ENCODE results near the gene NELL1. TPM values are rescaled to one million over a fixed set of nuclear protein-coding genes. Genes with fewer than 3 reads are reported as not detected.

The NELL1 gene
- total RNA-seq, 1 experiment from 2014 or later = not detected

- DNase-seq (ENCODE audit: low read depth, low spot score) = no peak
- Histone ChIP-seq H3K36me3 (ENCODE audit: control insufficient read depth, insufficient read depth, low read length) (no peaks in the 10 kb centered on the region; the same call in 1 of the 2 replicates), H3K4me3 (ENCODE audit: low read depth in 2 of 2, low read length in 2 of 2) (no peak overlapping the region), H3K9me3 (ENCODE audit: control insufficient read depth, insufficient read depth, low read depth, low read length) (no peaks in the 10 kb centered on the region), H3K4me1 (ENCODE audit: control insufficient read depth, insufficient read depth, low read length) (no peaks in the 10 kb centered on the region), H3K27ac (ENCODE audit: low read length) (no peak overlapping the region), H3K27me3 (ENCODE audit: control insufficient read depth, insufficient read depth, low read length) (no peaks in the 10 kb centered on the region)
- TF ChIP-seq CTCF (IDR thresholded peaks at IDR 0.05) (no peak), REST (IDR thresholded peaks at IDR 0.05; ENCODE audit: insufficient read depth in 1 of 2, low read depth in 2 of 2, low read length in 1 of 2) (no peak), POLR2AphosphoS5 (IDR thresholded peaks at IDR 0.05; ENCODE audit: low read depth, low read length) (no peak), SIN3A (IDR thresholded peaks at IDR 0.05; ENCODE audit: borderline replicate concordance, insufficient read depth, low read depth, low read length) (no peak), TCF7L2 (IDR thresholded peaks at IDR 0.05; ENCODE audit: low read depth, low read length) (no peak)
- ChIA-PET CTCF (interaction anchor here (0.6 kb wide), 1 partner anchor 1199 kb away, joined by 9 read pairs; no protein-coding TSS in a partner anchor), POLR2A (no interaction called here)
- intact Hi-C loops (cut with micrococcal nuclease; ENCODE audit: unreplicated experiment) (no loop called here), in situ Hi-C loops (cut with HindIII; ENCODE audit: low pct_unique_long_range_greater_than_20kb, low sequenced_read_pairs) (no loop called here)
- BruUV-seq (replicated peaks) = no TSS peak
- ATAC-seq = no peak
These were observed 835.7 kb downstream of the NELL1 start for GRCh38 chr11:21505070-21505469.

DNA sequence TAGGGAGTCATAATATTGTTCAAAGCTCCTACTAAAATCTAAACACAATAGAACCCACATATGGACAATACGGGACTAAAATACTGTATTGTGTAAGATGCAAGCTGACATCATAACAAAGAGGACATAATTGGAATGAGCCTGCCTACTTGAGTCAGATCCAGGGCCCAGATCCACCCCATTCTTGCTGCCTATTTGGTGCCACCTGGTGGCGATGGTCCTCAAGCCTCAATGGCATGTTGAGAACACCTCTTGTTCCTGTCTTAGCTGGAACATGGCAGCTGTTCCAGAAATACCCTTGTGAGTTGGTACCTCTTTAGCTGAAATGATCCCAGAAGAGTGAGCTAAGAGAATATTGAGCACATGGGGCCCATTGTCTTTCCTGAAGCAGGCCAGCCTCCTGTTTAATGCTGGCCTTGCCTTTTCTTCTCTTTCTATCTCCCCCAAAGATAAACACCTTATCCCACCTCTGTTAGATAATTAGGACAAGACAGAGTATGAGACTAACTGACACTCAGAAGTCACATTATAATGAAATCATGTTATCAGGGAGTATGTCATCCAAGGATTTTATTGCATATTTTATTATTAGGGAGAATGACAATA, 842.6 kb downstream of the NELL1 start:
- CTCF ChIA-PET = no interaction called here
- no peak overlapping the region for H3K4me3 ChIP-seq (ENCODE audit: low read depth in 2 of 2, low read length in 2 of 2)
- H3K9me3 ChIP-seq (ENCODE audit: control insufficient read depth, insufficient read depth, low read depth, low read length) = no peaks in the 10 kb centered on the region
- DNase-seq (ENCODE audit: low read depth, low spot score) (peak; percentile 54), ATAC-seq (peak; percentile 74)
- intact Hi-C loops (cut with micrococcal nuclease; ENCODE audit: unreplicated experiment) (loop anchor here (2.0 kb wide), 1 partner anchor 863 kb away; no protein-coding TSS in a partner anchor), in situ Hi-C loops (cut with HindIII; ENCODE audit: low pct_unique_long_range_greater_than_20kb, low sequenced_read_pairs) (no loop called here)
- no peaks in the 10 kb centered on the region for H3K27me3 ChIP-seq (ENCODE audit: control insufficient read depth, insufficient read depth, low read length)
- no TSS peak for BruUV-seq (replicated peaks)
- no peaks in the 10 kb centered on the region; the same call in 1 of the 2 replicates for H3K36me3 ChIP-seq (ENCODE audit: control insufficient read depth, insufficient read depth, low read length)
- H3K27ac ChIP-seq (ENCODE audit: low read length) = no peak overlapping the region
- POLR2A ChIA-PET = no interaction called here
- TF ChIP-seq CTCF (IDR thresholded peaks at IDR 0.05) (peak; percentile 68), TCF7L2 (IDR thresholded peaks at IDR 0.05; ENCODE audit: low read depth, low read length) (no peak)
- H3K4me1 ChIP-seq (ENCODE audit: control insufficient read depth, insufficient read depth, low read length) = no peaks in the 10 kb centered on the region
